HepG2 (cell line): ENCODE results near the gene MTSS2. TPM values are rescaled to one million over a fixed set of nuclear protein-coding genes. Genes with fewer than 3 reads are reported as not detected.

ENCODE experiments used
- ATAC-seq: fragments of 200-7000 bp; cut with Tn5 transposase; 3 replicates; pipeline ENCODE4 v1.9.1; 2020; ENCODE audit warnings: mild to moderate bottlenecking, moderate library complexity
- BruUV-seq: library from RNA; stranded (reverse); fragments of 400-500 nt; replicated peaks from 2 replicates; lab custom pipeline; 2021; lab: Mats Ljungman, UMichigan
- CTCF ChIA-PET: fragments of 300-600 bp; formaldehyde crosslinking; extraction: SDS; loops from one replicate; lab custom pipeline; 2021; ENCODE audit warnings: low total read pairs, inconsistent platforms, low intra/inter-chr PET ratio; lab: Yijun Ruan, JAX
- POLR2A ChIA-PET: fragments of 350-600 bp; sonication (Branson Sonifier 250); formaldehyde crosslinking; loops from one replicate; lab custom pipeline; 2020; ENCODE audit warnings: antibody characterized with exemption, inconsistent platforms; lab: Yijun Ruan, JAX
- DNase-seq: peaks from one replicate; pipeline ENCODE4 v3.0.0-alpha.2; 2015; ENCODE audit warnings: low spot score
- FAIRE-seq: peaks from 3 replicates; lab custom pipeline; 2011; peaks lifted over from hg19 to GRCh38; lab: Jason Lieb, UNC
- H2AFZ ChIP-seq: one replicate; pipeline ENCODE4 v1.6.1; 2011; ENCODE audit warnings: low read length, inconsistent platforms
- H3K27ac ChIP-seq: fragments of 300-600 bp; 3 replicates; pipeline ENCODE4 v1.8.0; 2011; ENCODE audit warnings: mixed run types, mild to moderate bottlenecking, mixed read lengths, low read length, inconsistent platforms; ENCODE audit not compliant: insufficient read depth; ENCODE audit errors: extremely low read length
- H3K27me3 ChIP-seq, 2 experiments: fragments of 200-600 bp in 1 of 2; 2 replicates in 1 of 2; 3 replicates in 1 of 2; pipeline versions ENCODE4 v1.6.0 to v1.8.0; 2011; ENCODE audit warnings: low read length in 2 of 2, mild to moderate bottlenecking in 2 of 2, moderate library complexity in 2 of 2, inconsistent platforms in 1 of 2; ENCODE audit not compliant: insufficient read depth in 2 of 2, control insufficient read depth in 1 of 2
- H3K36me3 ChIP-seq, 2 experiments: fragments of 200-600 bp in 1 of 2; replicated peaks in 1 of 2; 2 replicates in 1 of 2; 3 replicates in 1 of 2; pipeline versions ENCODE4 v1.5.1 to v1.8.0; 2011; ENCODE audit warnings: low read length in 2 of 2, inconsistent platforms in 1 of 2; ENCODE audit not compliant: insufficient read depth in 2 of 2, control insufficient read depth in 1 of 2
- H3K4me1 ChIP-seq: 2 replicates; pipeline ENCODE4 v1.5.1; 2012; ENCODE audit warnings: low read length, inconsistent platforms; ENCODE audit not compliant: insufficient read depth
- H3K4me2 ChIP-seq: 2 replicates; pipeline ENCODE4 v1.6.0; 2011; ENCODE audit warnings: low read depth, low read length, inconsistent platforms
- H3K4me3 ChIP-seq, 3 experiments: fragments of 200-600 bp in 1 of 3; sonication (generic), shearing (Covaris generic) in 1 of 3; replicated peaks in 1 of 3; 2 replicates each; pipeline ENCODE4 v1.5.1; 2011 to 2016; ENCODE audit warnings: low read length in 3 of 3, inconsistent platforms in 2 of 3, low read depth in 2 of 3, mild to moderate bottlenecking in 2 of 3, control low read depth in 1 of 3, mixed read lengths in 1 of 3; ENCODE audit not compliant: insufficient read depth in 1 of 3
- H3K79me2 ChIP-seq: one replicate; pipeline ENCODE4 v1.6.1; 2011; ENCODE audit warnings: low read length, inconsistent platforms; ENCODE audit not compliant: insufficient read depth
- H3K9ac ChIP-seq: 2 replicates; pipeline ENCODE4 v1.6.0; 2011; ENCODE audit warnings: mild to moderate bottlenecking, low read depth, low read length, inconsistent platforms; ENCODE audit not compliant: insufficient read depth
- H3K9me3 ChIP-seq: 2 replicates; pipeline ENCODE4 v1.5.1; 2012; ENCODE audit warnings: mild to moderate bottlenecking, low read length
- H4K20me1 ChIP-seq: 2 replicates; pipeline ENCODE4 v1.6.0; 2011; ENCODE audit warnings: inconsistent platforms, mild to moderate bottlenecking, low read length, moderate library complexity; ENCODE audit not compliant: insufficient read depth
- AGO2 ChIP-seq: fragments of 200-400 bp; formaldehyde crosslinking; optimal IDR thresholded peaks from 2 replicates; pipeline ENCODE3; 2017; ENCODE audit warnings: mild to moderate bottlenecking, low read depth, low read length, moderate library complexity
- AKAP8 ChIP-seq: sonication (generic); formaldehyde crosslinking; IDR thresholded peaks from 2 replicates; pipeline ENCODE4 v1.5.1; 2020; ENCODE audit warnings: mild to moderate bottlenecking, missing genetic modification reagents
- CAMTA2 ChIP-seq: sonication (generic); formaldehyde crosslinking; IDR thresholded peaks from 2 replicates; pipeline ENCODE4 v1.4.0; 2020; ENCODE audit warnings: mild to moderate bottlenecking, missing genetic modification reagents, borderline replicate concordance
- HNF1B ChIP-seq: sonication (generic); formaldehyde crosslinking; IDR thresholded peaks from 2 replicates; pipeline ENCODE4 v1.5.1; 2020; ENCODE audit warnings: mild to moderate bottlenecking, moderate library complexity, missing genetic modification reagents
- NR2F2 ChIP-seq: IDR thresholded peaks from 2 replicates; pipeline ENCODE4 v1.6.1; 2012; ENCODE audit warnings: low read depth, inconsistent platforms, borderline replicate concordance
- POLR2G ChIP-seq: fragments of 200-400 bp; formaldehyde crosslinking; IDR thresholded peaks from 2 replicates; pipeline ENCODE4 v1.6.1; 2018; ENCODE audit warnings: mild to moderate bottlenecking, low read depth, low read length, moderate library complexity
- SATB2 ChIP-seq: sonication (generic); formaldehyde crosslinking; IDR thresholded peaks from 2 replicates; pipeline ENCODE4 v1.5.0; 2020; ENCODE audit warnings: missing genetic modification reagents
- ZNF329 ChIP-seq: sonication (generic); formaldehyde crosslinking; IDR thresholded peaks from 2 replicates; pipeline ENCODE4 v1.9.0; 2021; ENCODE audit warnings: low read depth, mild to moderate bottlenecking, missing genetic modification reagents
- ZNF543 ChIP-seq: sonication (generic); formaldehyde crosslinking; IDR thresholded peaks from 2 replicates; pipeline ENCODE4 v1.4.0; 2020; ENCODE audit warnings: mild to moderate bottlenecking, missing genetic modification reagents
- ZNF687 ChIP-seq: sonication (generic); formaldehyde crosslinking; IDR thresholded peaks from 2 replicates; pipeline ENCODE4 v1.5.1; 2020; ENCODE audit warnings: mild to moderate bottlenecking, missing genetic modification reagents, moderate library complexity
- ZNF879 ChIP-seq: sonication (generic); formaldehyde crosslinking; IDR thresholded peaks from 2 replicates; pipeline ENCODE4 v1.8.1; 2023; ENCODE audit warnings: missing genetic modification reagents
- WGBS: methylation state at CpG from one replicate; pipeline ENCODE4 v1.1.6; 2017; ENCODE audit warnings: low lambda C conversion rate; 5-methylcytosine and 5-hydroxymethylcytosine counted together
- in situ Hi-C: cut with HindIII; loops from 2 replicates; pipeline ENCODE4 v1.10.0; 2017; ENCODE audit warnings: low pct_unique_long_range_greater_than_20kb; ENCODE audit not compliant: extremely low pct_ligation_motif_present
- intact Hi-C: fragments of 100-400 bp; cut with micrococcal nuclease; formaldehyde crosslinking; loops from one replicate; pipeline ENCODE4 v1.10.0; 2022; ENCODE audit not compliant: unreplicated experiment
- polyA plus RNA-seq, 8 experiments: library from polyadenylated mRNA; depleted of rRNA in 3 of 8; stranded (reverse) in 7 of 8; unstranded in 1 of 8; fragments of >200 nt; fragmentation: Illumina TruSeq in 4 of 8; extraction: Trizol in 4 of 8; gene quantifications; 2 replicates each; pipeline versions ENCODE4 v1.2.1 to v1.2.3, GENCODE V29; 2011 to 2016; ENCODE audit warnings: low read depth in 4 of 8, missing spikeins in 1 of 8, mixed read lengths in 1 of 8; ENCODE audit not compliant: insufficient read depth in 1 of 8
- total RNA-seq, 5 experiments: library from RNA; depleted of rRNA; stranded (reverse); fragments of >200 nt; fragmentation: Illumina TruSeq; extraction: Trizol; gene quantifications; 2 replicates each; pipeline ENCODE4 v1.2.3, GENCODE V29; 2016; ENCODE audit warnings: low read depth in 1 of 5
- TF ChIP-seq, protein P1 (sequence below): sonication (generic); formaldehyde crosslinking; IDR thresholded peaks from 2 replicates; pipeline ENCODE4 v1.8.0; 2023; ENCODE audit warnings: mild to moderate bottlenecking, missing genetic modification reagents

Gene MTSS2
- total and polyA plus RNA-seq, 2 of the 13 experiments (the other 11 are each of a cell fraction or from before 2014, with no cell fraction given): 132 to 242 TPM

GRCh38 chr16:70723740-70724145, 37.9 kb upstream of the MTSS2 start (continued):
- TF ChIP-seq HNF1B (CRISPR knock-in tag): no peak; the same call in 1 of the 2 replicates
- TF ChIP-seq, protein P1, sequence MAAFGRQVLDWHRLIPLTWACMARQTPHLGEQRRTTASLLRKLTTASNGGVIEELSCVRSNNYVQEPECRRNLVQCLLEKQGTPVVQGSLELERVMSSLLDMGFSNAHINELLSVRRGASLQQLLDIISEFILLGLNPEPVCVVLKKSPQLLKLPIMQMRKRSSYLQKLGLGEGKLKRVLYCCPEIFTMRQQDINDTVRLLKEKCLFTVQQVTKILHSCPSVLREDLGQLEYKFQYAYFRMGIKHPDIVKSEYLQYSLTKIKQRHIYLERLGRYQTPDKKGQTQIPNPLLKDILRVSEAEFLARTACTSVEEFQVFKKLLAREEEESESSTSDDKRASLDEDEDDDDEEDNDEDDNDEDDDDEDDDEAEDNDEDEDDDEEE (CRISPR knock-in tag): 0 out of 2 replicates have a peak, but pooled peaks have one; percentile 45

GRCh38 chr16:70721202-70721963, 35.5 kb upstream of the MTSS2 start:
- H3K4me2 ChIP-seq: no peak overlapping the region
- 0 out of 2 replicates have a peak, but pooled peaks have one; percentile 2 for TF ChIP-seq ZNF687 (CRISPR knock-in tag)
- TF ChIP-seq SATB2 (CRISPR knock-in tag): no peak
- no peak for TF ChIP-seq AKAP8
- TF ChIP-seq POLR2G: no peak
- TF ChIP-seq ZNF329: no peak
- TF ChIP-seq AGO2: peak; percentile 20
- no peak for TF ChIP-seq NR2F2
- TF ChIP-seq CAMTA2: no peak
- no peak for TF ChIP-seq ZNF543 (CRISPR knock-in tag)
- TF ChIP-seq HNF1B (CRISPR knock-in tag): no peak
- TF ChIP-seq ZNF879 (CRISPR knock-in tag): no peak

More at GRCh38 chr16:70721202-70721963, 35.5 kb upstream of the MTSS2 start:
- Histone ChIP-seq H3K79me2 (peaks cover 6% of the 10 kb centered on the region), H3K9ac (no peak overlapping the region), H4K20me1 (no peaks in the 10 kb centered on the region), H3K27me3 (no peaks in the 10 kb centered on the region), H3K27ac (no peak overlapping the region), H3K36me3 (peaks cover 4 to 15% of the 10 kb centered on the region in 2 experiments; a peak in 4 of 5 replicates), H3K9me3 (no peaks in the 10 kb centered on the region), H2AFZ (no peak overlapping the region), H3K4me1 (peaks cover 44% of the 10 kb centered on the region), H3K4me3 (no peak overlapping the region)
- no TSS peak for BruUV-seq
- CTCF ChIA-PET: no interaction called here
- ATAC-seq: no peak
- DNase-seq: no peak
- intact Hi-C loops: no loop called here
- in situ Hi-C loops: no loop called here
- POLR2A ChIA-PET: interaction anchor here (1.0 to 10.2 kb wide), 5 partner anchors 10 to 38 kb away, joined by 3 to 536 read pairs (median 9); partner anchors contain the start of gene MTSS2
- no peak for FAIRE-seq
- WGBS: 95% methylated on average over 14 of the region's 18 CpGs
